ENCODE measurements around the gene RNASET2.

RNASET2 gene

DNA sequence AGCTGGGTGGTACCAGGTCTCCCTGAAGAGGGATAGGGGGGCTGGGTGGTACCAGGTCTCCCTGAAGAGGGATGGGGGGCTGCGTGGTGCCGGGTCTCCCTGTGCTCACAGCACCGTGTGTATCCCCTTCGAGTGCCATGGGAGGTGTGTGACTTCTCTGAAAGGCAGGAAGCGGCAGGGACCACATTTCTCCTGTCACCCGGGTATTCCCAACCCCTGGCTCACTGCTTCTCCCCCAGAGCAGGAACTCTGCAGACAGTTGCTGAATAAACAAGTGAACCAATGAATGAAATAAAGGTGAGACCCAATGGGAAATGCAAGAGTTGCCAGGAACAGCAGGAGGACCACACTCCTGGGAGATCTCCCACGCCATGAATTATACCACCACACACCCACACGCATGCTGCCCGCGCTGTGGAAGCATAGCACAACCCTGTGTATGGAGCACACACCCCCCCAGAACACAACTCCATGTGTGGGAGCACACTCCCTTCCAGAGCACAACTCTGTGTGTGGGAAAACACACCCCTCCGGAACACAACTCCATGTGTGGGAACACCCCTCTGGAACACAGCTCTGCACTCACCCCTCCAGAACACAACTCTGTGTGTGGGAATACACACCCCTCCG lies 50.7 kb downstream of the RNASET2 start:
- FAIRE-seq, result no peak
- TF ChIP-seq, protein P1, sequence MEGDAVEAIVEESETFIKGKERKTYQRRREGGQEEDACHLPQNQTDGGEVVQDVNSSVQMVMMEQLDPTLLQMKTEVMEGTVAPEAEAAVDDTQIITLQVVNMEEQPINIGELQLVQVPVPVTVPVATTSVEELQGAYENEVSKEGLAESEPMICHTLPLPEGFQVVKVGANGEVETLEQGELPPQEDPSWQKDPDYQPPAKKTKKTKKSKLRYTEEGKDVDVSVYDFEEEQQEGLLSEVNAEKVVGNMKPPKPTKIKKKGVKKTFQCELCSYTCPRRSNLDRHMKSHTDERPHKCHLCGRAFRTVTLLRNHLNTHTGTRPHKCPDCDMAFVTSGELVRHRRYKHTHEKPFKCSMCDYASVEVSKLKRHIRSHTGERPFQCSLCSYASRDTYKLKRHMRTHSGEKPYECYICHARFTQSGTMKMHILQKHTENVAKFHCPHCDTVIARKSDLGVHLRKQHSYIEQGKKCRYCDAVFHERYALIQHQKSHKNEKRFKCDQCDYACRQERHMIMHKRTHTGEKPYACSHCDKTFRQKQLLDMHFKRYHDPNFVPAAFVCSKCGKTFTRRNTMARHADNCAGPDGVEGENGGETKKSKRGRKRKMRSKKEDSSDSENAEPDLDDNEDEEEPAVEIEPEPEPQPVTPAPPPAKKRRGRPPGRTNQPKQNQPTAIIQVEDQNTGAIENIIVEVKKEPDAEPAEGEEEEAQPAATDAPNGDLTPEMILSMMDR (IDR thresholded peaks at IDR 0.05; ENCODE audit: insufficient read depth, missing control alignments), result no peak
- DNase-seq (ENCODE audit: insufficient read length, low spot score), result no peak

DNA sequence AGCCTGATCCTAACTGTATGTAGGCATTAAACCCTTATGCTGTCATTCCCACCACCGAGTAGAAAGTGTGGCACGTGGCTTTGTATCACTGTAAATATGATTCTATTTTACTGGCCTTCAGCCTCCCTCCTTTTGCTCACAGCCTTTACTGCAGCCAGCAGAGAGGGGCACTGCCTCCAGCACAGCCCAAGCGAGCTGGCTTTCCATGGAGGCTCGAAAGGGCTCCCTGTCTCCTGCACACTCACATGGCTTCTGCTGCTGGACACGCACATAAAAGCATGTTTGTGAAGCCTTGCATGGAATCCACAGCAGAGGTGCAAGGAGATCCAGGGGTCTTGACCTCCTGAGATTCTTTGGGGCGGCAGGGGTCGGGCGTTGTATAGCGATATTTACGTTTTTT lies 51.3 kb downstream of the RNASET2 start:
- no peak for FAIRE-seq
- no peak for DNase-seq (ENCODE audit: insufficient read length, low spot score)
- TF ChIP-seq, protein P1 (IDR thresholded peaks at IDR 0.05; ENCODE audit: insufficient read depth, missing control alignments), result no peak

DNA sequence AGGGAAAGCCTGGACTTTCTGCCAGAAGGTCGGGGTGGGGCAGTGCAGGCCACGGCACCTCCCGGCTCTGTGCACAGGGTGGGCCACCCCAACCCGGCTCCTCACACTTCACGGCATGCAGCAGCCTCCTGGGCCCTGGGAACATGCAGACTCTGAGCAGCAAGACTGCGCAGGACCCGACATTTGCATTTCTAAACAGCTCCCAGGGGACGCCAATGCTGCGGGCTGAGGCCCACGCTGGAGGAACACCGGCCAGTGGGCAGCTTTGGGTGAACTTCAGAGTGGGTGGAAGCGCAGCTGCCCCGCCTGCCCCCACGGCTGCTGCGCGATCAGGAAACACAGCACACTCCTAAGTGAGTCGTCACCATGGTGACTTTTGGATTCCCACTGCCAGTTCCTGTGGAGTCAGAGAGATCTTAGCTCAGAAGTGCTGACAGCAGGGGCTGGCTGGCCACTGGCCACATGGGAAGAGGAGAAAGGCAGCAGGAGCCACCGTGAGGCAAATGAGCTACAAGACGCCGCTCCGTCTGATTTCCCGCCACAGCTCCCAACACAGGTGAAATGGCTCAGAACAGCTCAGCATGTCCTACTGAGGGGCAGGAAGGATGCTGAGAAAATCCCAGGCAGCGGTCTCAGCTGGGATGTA lies 52.1 kb downstream of the RNASET2 start:
- TF ChIP-seq, protein P1 (IDR thresholded peaks at IDR 0.05; ENCODE audit: insufficient read depth, missing control alignments), result no peak
- FAIRE-seq, result no peak
- DNase-seq (ENCODE audit: insufficient read length, low spot score), result no peak

DNA sequence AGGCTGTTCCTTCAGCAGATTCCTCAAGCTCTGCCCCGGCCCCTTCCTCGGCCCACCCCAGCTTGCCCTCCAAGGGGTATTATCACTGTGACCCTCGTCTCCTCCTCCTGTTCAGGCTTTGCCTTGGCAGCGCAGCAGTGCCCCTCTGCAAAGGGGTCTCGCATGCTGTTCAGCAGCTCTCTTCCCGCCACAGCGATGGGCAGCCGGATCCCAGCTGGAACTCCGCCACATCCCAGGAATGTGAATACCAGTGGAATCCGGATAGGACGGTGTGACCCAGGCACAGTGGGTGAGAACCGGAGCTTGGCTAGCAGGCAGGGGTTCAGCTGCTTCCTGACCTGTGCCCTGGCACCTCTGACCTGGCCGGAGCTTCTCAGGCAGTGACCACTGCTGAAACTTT lies 52.9 kb downstream of the RNASET2 start:
- TF ChIP-seq, protein P1 (IDR thresholded peaks at IDR 0.05; ENCODE audit: insufficient read depth, missing control alignments), result no peak
- DNase-seq (ENCODE audit: insufficient read length, low spot score), result no peak
- FAIRE-seq, result no peak

DNA sequence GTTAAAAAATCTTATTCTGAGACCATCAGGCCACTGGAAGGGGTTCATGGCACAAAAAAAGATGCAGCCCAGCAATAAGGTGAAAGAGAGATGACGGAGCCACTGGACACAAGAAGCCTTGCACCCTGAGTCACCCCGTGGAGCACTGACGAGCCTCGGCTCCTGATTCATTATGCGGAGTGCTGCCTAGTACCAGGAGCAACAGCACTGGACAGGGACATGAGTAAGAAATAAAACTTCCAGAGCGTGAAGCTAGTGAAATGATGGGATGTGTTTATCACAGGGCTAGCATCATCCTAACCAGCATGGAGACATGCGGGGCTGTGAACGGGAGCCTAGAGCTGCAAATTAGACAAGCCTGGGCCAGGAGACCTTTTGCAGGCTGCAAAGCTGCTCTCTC lies 53.3 kb downstream of the RNASET2 start:
- no peak for DNase-seq (ENCODE audit: insufficient read length, low spot score)
- TF ChIP-seq, protein P1 (IDR thresholded peaks at IDR 0.05; ENCODE audit: insufficient read depth, missing control alignments), result no peak
- FAIRE-seq, result no peak

DNA sequence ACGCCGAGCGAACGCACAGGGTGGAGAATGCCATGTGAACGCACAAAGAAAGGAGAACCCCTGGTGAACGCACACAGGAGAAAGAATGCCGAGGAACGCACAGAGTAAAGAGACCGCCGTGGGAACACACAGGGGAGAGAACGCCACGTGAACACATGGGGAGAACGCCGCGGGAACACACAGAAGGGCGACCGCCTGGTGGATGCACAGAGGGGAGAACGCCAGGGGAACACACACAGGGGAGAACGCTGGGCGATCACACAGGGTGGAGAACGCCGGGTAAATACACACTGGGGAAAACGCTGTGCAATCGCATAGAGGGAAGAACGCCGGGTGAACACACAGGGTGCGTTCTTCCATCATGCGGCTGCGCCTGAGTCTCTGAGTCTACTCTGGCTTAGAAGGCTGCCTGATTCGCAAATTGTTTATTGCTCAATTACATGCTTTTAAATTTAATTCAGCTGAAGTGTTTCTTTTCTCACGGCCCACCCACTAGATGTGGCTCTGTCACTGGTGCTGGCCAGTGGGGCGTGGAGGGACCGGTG lies 54.1 kb downstream of the RNASET2 start:
- no peak for DNase-seq (ENCODE audit: insufficient read length, low spot score)
- FAIRE-seq, result no peak
- TF ChIP-seq, protein P1 (IDR thresholded peaks at IDR 0.05; ENCODE audit: insufficient read depth, missing control alignments), result no peak

DNA sequence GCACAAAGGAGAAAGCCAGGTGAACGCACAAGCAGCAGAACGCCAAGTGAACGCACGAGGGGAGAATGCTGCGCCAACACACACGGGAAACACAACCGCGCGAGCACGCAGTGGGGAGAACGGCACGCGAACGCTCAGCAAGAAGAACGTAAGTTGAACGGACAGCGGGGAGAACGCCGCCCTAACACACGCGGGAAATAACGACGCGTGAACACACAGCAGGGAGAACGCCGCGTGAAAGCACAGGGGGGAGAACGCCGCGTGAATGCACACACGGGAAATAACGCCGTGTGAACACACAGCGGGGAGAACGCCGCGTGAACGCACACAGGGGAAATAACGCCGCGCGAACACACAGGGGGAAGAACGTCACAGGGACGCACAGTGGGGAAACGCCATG lies 54.7 kb downstream of the RNASET2 start:
- DNase-seq (ENCODE audit: insufficient read length, low spot score) (no peak), FAIRE-seq (no peak)
- TF ChIP-seq, protein P1 (IDR thresholded peaks at IDR 0.05; ENCODE audit: insufficient read depth, missing control alignments), result no peak
